GM12875 (cell line): ENCODE data around the gene COL3A1.
A peak's percentile ranks its signal among the peaks of the same experiment; 100 is the strongest.

Source experiments
- H3K4me3 ChIP-seq: one replicate; pipeline ENCODE4 v1.5.1; 2011; ENCODE audit warnings: low read depth, low read length, control low read depth
- TF ChIP-seq, protein P1 (sequence below): IDR thresholded peaks from 2 replicates; pipeline ENCODE4 v1.5.1; 2011; ENCODE audit warnings: low read depth, mild to moderate bottlenecking, control low read depth, inconsistent platforms, low read length, moderate library complexity, borderline replicate concordance; ENCODE audit not compliant: insufficient read depth

COL3A1 gene

DNA sequence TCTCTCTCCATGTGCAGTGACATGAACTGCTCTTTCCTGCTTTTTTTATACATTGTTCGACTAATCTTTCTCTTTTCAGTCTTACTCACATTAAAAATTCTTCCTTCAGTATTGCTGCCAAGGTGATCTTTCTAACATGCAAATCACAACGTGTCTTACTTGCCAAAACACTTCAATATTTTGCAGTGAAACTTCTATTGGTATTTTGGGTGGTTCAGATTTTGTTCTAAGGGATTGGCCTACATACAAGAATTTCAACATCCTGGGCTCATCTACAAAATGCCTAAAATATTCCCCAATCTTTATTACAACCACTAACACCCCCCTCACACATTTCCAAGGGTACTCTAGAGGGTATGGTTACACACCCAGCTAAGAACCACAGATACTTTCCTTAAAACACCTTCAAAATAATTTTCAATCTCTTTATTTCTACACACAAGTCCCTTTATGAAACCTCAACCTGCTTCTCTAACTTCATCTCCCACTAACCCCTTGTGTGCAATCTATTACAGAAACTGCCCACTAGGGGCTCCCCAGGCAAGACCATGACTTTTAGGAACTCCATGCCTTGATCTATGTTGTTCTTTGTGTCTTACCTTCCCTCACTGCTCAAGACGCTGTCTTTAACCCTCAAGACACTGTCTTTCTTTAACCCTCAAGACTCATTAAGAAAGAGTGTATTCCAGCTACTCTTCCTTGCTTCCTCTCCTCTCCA is 50.9 kb downstream of the COL3A1 start:
- TF ChIP-seq, protein P1, sequence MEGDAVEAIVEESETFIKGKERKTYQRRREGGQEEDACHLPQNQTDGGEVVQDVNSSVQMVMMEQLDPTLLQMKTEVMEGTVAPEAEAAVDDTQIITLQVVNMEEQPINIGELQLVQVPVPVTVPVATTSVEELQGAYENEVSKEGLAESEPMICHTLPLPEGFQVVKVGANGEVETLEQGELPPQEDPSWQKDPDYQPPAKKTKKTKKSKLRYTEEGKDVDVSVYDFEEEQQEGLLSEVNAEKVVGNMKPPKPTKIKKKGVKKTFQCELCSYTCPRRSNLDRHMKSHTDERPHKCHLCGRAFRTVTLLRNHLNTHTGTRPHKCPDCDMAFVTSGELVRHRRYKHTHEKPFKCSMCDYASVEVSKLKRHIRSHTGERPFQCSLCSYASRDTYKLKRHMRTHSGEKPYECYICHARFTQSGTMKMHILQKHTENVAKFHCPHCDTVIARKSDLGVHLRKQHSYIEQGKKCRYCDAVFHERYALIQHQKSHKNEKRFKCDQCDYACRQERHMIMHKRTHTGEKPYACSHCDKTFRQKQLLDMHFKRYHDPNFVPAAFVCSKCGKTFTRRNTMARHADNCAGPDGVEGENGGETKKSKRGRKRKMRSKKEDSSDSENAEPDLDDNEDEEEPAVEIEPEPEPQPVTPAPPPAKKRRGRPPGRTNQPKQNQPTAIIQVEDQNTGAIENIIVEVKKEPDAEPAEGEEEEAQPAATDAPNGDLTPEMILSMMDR: peak; percentile 50; the same call in 1 of the 2 replicates
- no peak overlapping the region for H3K4me3 ChIP-seq

DNA sequence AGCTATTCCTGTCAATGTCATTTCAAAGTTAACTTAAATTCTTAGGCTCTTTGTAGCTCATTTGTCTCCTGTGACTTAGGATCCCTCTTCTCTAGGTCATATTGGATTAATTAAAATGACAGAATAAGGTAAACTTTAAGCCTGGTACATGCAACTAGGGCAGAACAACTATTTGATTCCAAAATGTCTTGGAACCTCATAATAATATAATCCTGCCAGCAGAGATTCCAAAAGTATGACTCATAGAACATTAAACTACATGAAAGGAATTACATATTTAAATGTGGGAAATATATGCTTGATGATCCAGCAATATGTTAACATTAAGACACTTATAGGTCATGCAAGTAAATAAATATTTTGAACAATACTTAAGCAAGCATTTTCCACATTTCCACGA is 63.3 kb downstream of the COL3A1 start:
- TF ChIP-seq, protein P1: no peak

DNA sequence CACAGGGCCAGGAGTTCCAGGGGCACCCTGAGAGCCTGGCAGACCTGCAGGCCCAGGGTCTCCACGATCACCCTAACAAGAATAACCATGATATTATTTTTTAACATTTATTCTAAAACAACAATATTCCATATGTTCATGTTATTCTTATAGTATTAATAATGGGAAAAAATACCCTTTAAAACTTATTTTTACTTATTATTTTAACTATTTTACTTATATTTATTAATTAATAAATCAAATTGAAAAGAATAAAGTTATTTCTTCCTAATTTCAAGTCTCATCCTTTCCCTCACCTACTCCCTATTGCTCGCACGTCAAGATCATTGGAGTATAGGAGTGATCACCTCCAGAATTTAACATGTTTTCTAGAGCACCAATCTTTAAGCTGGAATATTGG is 71.7 kb downstream of the COL3A1 start:
- TF ChIP-seq, protein P1: no peak
- H3K4me3 ChIP-seq: no peak overlapping the region

More for the DNA sequence above, 63.3 kb downstream of the COL3A1 start:
- H3K4me3 ChIP-seq: no peak overlapping the region

DNA sequence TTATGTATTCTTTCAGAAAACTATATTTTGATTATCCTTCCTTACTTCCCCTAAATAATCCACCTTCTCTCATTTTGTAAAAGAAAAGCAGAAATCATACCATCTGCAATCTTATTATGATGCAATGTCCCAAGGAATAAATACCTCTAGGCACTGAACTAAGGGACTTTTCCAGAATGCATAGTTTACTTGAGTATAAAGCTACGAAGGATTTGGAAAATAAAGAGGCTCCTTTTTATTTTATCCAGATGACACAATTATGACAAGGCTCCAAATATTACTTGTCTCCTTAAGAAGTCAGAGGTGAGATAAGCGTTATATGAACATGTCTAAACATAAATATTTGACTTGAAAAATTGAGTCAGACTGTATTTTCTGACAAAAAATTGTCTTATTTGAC is 72.1 kb downstream of the COL3A1 start:
- TF ChIP-seq, protein P1: no peak

DNA sequence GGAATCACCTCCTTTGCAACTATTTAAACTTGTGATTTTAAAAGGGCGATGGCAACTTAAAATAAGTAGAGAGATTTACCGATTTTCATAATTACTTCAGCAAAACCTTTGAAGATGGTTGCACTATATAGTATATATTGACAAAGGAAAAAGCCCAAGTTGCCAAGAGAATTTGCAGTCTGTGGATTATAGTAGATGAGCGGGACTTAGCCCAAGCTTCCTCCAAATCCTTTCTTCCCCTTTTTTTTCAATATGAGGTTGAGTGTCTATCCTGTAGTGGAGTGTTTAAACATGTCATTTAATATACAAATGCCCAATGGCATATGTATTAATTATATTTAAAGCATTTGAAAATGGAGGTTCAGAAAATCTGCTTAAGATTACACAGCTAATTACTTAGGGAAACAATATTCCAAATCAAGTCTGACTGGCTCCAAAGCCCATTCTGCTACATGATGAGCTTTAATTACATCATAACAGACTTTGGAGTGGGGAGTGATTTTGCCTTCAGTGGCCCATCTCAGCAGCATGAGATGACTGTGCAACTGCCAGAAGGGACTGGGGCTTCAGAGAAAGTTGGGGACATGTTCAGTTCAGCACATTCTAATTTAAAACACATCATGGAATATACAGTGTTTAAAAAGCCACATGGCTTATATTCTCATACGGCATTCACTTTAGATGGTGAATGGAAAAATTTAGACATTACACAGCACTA is 73.2 kb downstream of the COL3A1 start:
- TF ChIP-seq, protein P1: no peak
- no peak overlapping the region for H3K4me3 ChIP-seq

More for the DNA sequence above, 72.1 kb downstream of the COL3A1 start:
- H3K4me3 ChIP-seq: no peak overlapping the region

DNA sequence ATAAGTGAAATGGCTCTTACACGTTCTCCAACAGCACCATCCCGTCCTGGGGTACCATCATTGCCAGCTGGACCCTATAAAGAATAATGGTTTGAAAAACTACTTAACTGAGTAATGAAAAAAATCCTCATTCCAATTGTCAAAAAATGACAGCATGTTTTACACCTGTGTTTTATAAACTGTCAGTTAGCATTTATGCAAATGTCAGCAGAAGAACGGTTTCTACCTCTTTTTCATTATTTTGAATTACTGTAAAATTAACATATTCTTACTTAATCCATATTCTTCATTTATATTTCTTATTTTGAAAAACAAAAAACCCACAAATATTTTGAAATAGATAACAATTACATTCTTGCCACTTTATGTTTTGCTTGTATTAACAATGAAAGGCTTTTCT is 74.0 kb downstream of the COL3A1 start:
- no peak overlapping the region for H3K4me3 ChIP-seq
- TF ChIP-seq, protein P1: no peak
